ENCODE measurements around the gene SPTSSA. TPM values are rescaled to one million over a fixed set of nuclear protein-coding genes. Genes with fewer than 3 reads are reported as not detected.

Gene SPTSSA
- total RNA-seq, 1 experiment from 2014 or later = 24.5 TPM

- no peak for TF ChIP-seq E2F4 (CRISPR knock-in tag; IDR thresholded peaks at IDR 0.05; ENCODE audit: borderline replicate concordance, low read depth)
- TF ChIP-seq ATF1 (CRISPR knock-in tag; IDR thresholded peaks at IDR 0.05) = no peak
- no peak for TF ChIP-seq ZNF219 (CRISPR knock-in tag; IDR thresholded peaks at IDR 0.05; ENCODE audit: borderline replicate concordance)
- no peak for TF ChIP-seq AR (CRISPR knock-in tag; IDR thresholded peaks at IDR 0.05)
- TF ChIP-seq OVOL2 (CRISPR knock-in tag; IDR thresholded peaks at IDR 0.05; ENCODE audit: borderline replicate concordance) = no peak
- TF ChIP-seq ZNF423 (CRISPR knock-in tag; IDR thresholded peaks at IDR 0.05) = no peak
- TF ChIP-seq JAZF1 (CRISPR knock-in tag; IDR thresholded peaks at IDR 0.05) = no peak
- no peak for TF ChIP-seq ZNF532 (CRISPR knock-in tag; IDR thresholded peaks at IDR 0.05; ENCODE audit: borderline replicate concordance)
These were observed 40.0 kb upstream of the SPTSSA start (continued) for GRCh38 chr14:34502001-34502400.

- H3K4me1 Mint-ChIP-seq = peaks cover 30% of the 10 kb centered on the region
- H3K36me3 Mint-ChIP-seq = no peaks in the 10 kb centered on the region
- H3K9me3 Mint-ChIP-seq = no peaks in the 10 kb centered on the region
- H3K27ac Mint-ChIP-seq = no peak overlapping the region
- H3K27me3 Mint-ChIP-seq (ENCODE audit: low read depth) = no peaks in the 10 kb centered on the region
- no peak for DNase-seq (ENCODE audit: low spot score)
- CTCF ChIA-PET = interaction anchor here (1.0 to 1.8 kb wide), 2 partner anchors 62 to 169 kb away, joined by 4 to 6 read pairs; no protein-coding TSS in a partner anchor
- no peak overlapping the region for H3K4me3 Mint-ChIP-seq
- POLR2A ChIA-PET = no interaction called here
- ATAC-seq = no peak
- TF ChIP-seq RORB (CRISPR knock-in tag; IDR thresholded peaks at IDR 0.05) (no peak), TCF7 (CRISPR knock-in tag; IDR thresholded peaks at IDR 0.05; ENCODE audit: low read depth) (no peak), ZNF317 (CRISPR knock-in tag; IDR thresholded peaks at IDR 0.05; ENCODE audit: borderline replicate concordance, low read depth) (no peak), ZSCAN18 (CRISPR knock-in tag; IDR thresholded peaks at IDR 0.05) (no peak), GRHL2 (CRISPR knock-in tag; IDR thresholded peaks at IDR 0.05; ENCODE audit: insufficient replicate concordance, severe bottlenecking) (no peak), ESRRA (CRISPR knock-in tag; IDR thresholded peaks at IDR 0.05; ENCODE audit: borderline replicate concordance) (no peak), ATF1 (CRISPR knock-in tag; IDR thresholded peaks at IDR 0.05) (no peak), AFF4 (CRISPR knock-in tag; IDR thresholded peaks at IDR 0.05; ENCODE audit: borderline replicate concordance) (no peak), PRRX2 (CRISPR knock-in tag; IDR thresholded peaks at IDR 0.05) (no peak), USF1 (CRISPR knock-in tag; IDR thresholded peaks at IDR 0.05) (no peak), KAT7 (CRISPR knock-in tag; IDR thresholded peaks at IDR 0.05; ENCODE audit: borderline replicate concordance) (no peak)
These were observed 39.1 kb upstream of the SPTSSA start for GRCh38 chr14:34501004-34501580.
